A549 (cell line): Measurements from ENCODE around the gene RNF128. TPM values are rescaled to one million over a fixed set of nuclear protein-coding genes. Genes with fewer than 3 reads are reported as not detected.

Experiments used
- ATAC-seq, 2 experiments: fragments of 200-7000 bp in 1 of 2; fragments of >200 bp in 1 of 2; cut with Nextera tagmentation in 1 of 2; cut with Tn5 transposase in 1 of 2; 3 replicates each; pipeline versions ENCODE4 v1.8.0 to v1.9.1; 2018 to 2020; ENCODE audit warnings: mild to moderate bottlenecking in 1 of 2, moderate library complexity in 1 of 2
- CTCF ChIA-PET: fragments of 300-600 bp; sonication (Branson Sonifier 250); formaldehyde crosslinking; extraction: SDS; loops from one replicate; lab custom pipeline; 2021; ENCODE audit warnings: antibody characterized with exemption, inconsistent platforms; lab: Yijun Ruan, JAX
- POLR2A ChIA-PET: fragments of 350-600 bp; formaldehyde crosslinking; extraction: SDS; loops from one replicate; lab custom pipeline; 2021; ENCODE audit warnings: antibody characterized with exemption, inconsistent platforms; lab: Yijun Ruan, JAX
- DNase-seq, 2 experiments: peaks; one replicate each; pipeline versions ENCODE4 v3.0.0 to v3.0.0-alpha.2; 2011 to 2016; ENCODE audit warnings: low read depth in 1 of 2, low spot score in 1 of 2
- FAIRE-seq: peaks from 2 replicates; lab custom pipeline; 2011; peaks lifted over from hg19 to GRCh38; lab: Jason Lieb, UNC
- H3K27ac ChIP-seq, 2 experiments: fragments of >200 bp; sonication (Bioruptor Twin); formaldehyde crosslinking; 3 replicates each; pipeline ENCODE4 v1.5.1; 2016 to 2017
- H3K4me1 ChIP-seq: fragments of >200 bp; sonication (Bioruptor Twin); formaldehyde crosslinking; 3 replicates; pipeline ENCODE4 v1.6.1; 2016
- H3K4me2 ChIP-seq: fragments of >200 bp; sonication (Bioruptor Twin); formaldehyde crosslinking; 3 replicates; pipeline ENCODE4 v1.6.1; 2016
- H3K4me3 ChIP-seq: fragments of >200 bp; sonication (Bioruptor Twin); formaldehyde crosslinking; 3 replicates; pipeline ENCODE4 v1.5.1; 2016
- H3K9me3 ChIP-seq: fragments of >200 bp; sonication (Bioruptor Twin); formaldehyde crosslinking; 3 replicates; pipeline ENCODE4 v1.6.1; 2016
- EHMT2 ChIP-seq: fragments of 200-600 bp; sonication (generic); IDR thresholded peaks from 2 replicates; pipeline ENCODE4 v1.6.1; 2016; ENCODE audit warnings: antibody characterized with exemption, low read depth, mild to moderate bottlenecking, moderate library complexity
- HMGXB4 ChIP-seq: fragments of 250-450 bp; sonication (Bioruptor Pico); IDR thresholded peaks from 2 replicates; pipeline ENCODE4 v1.5.0; 2021; ENCODE audit warnings: mild to moderate bottlenecking, moderate library complexity, borderline replicate concordance
- HOXA7 ChIP-seq: fragments of 250-450 bp; sonication (Bioruptor Pico); IDR thresholded peaks from 2 replicates; pipeline ENCODE4 v1.5.0; 2020; ENCODE audit warnings: mild to moderate bottlenecking, moderate library complexity
- HOXB13 ChIP-seq: fragments of 250-450 bp; sonication (Bioruptor Pico); IDR thresholded peaks from 2 replicates; pipeline ENCODE4 v1.5.0; 2020; ENCODE audit warnings: low read depth, mild to moderate bottlenecking, moderate library complexity
- JUNB ChIP-seq: fragments of >200 bp; sonication (Bioruptor Twin); formaldehyde crosslinking; IDR thresholded peaks from 2 replicates; pipeline ENCODE4 v1.6.1; 2016
- KDM1A ChIP-seq: fragments of 200-600 bp; sonication (generic); IDR thresholded peaks from 2 replicates; pipeline ENCODE4 v1.6.1; 2016; ENCODE audit warnings: low read depth, mild to moderate bottlenecking
- MAZ ChIP-seq: fragments of 150-350 bp; IDR thresholded peaks from 2 replicates; pipeline ENCODE4 v1.6.1; 2014; ENCODE audit warnings: antibody characterized with exemption, low read depth, low read length, borderline replicate concordance
- NR3C1 ChIP-seq: fragments of >200 bp; sonication (Bioruptor Twin); formaldehyde crosslinking; IDR thresholded peaks from 3 replicates; pipeline ENCODE4 v1.6.1; 2017
- PHF8 ChIP-seq: fragments of 200-600 bp; sonication (generic); IDR thresholded peaks from 2 replicates; pipeline ENCODE4 v1.6.1; 2016; ENCODE audit warnings: low read depth, mild to moderate bottlenecking, antibody characterized with exemption, moderate library complexity, borderline replicate concordance
- POLR2AphosphoS2 ChIP-seq: conservative IDR thresholded peaks from 2 replicates; pipeline ENCODE4 v1.6.1; 2012; ENCODE audit warnings: low read length, improper control_type of control experiment, inconsistent platforms
- RCOR1 ChIP-seq: fragments of 150-350 bp; IDR thresholded peaks from 2 replicates; pipeline ENCODE4 v1.6.1; 2014; ENCODE audit warnings: antibody characterized with exemption, low read length, low read depth
- REST ChIP-seq: fragments of 200-600 bp; sonication (generic); IDR thresholded peaks from 2 replicates; pipeline ENCODE4 v1.6.1; 2016; ENCODE audit warnings: antibody characterized with exemption, mild to moderate bottlenecking, moderate library complexity
- RFX5 ChIP-seq: fragments of 450-650 bp; IDR thresholded peaks from 2 replicates; pipeline ENCODE4 v1.7.1; 2014; ENCODE audit warnings: antibody characterized with exemption, mild to moderate bottlenecking, moderate library complexity
- SMC3 ChIP-seq: fragments of >200 bp; sonication (Bioruptor Twin); formaldehyde crosslinking; IDR thresholded peaks from 3 replicates; pipeline ENCODE4 v1.6.1; 2018; ENCODE audit warnings: inconsistent platforms
- SREBF2 ChIP-seq: fragments of 450-650 bp; IDR thresholded peaks from 2 replicates; pipeline ENCODE4 v1.6.1; 2014; ENCODE audit warnings: mild to moderate bottlenecking, moderate library complexity
- ZNF302 ChIP-seq: fragments of 250-450 bp; sonication (Bioruptor Pico); IDR thresholded peaks from 2 replicates; pipeline ENCODE4 v1.9.0; 2021; ENCODE audit warnings: inconsistent platforms, mild to moderate bottlenecking, moderate library complexity
- WGBS: methylation state at CpG from one replicate; pipeline ENCODE4 v1.1.6; 2017; ENCODE audit errors: missing lambda C conversion rate; 5-methylcytosine and 5-hydroxymethylcytosine counted together
- polyA plus RNA-seq, 4 experiments: library from polyadenylated mRNA; depleted of rRNA in 3 of 4; stranded (reverse); fragments of >200 nt; fragmentation: RNase III in 1 of 4; extraction: RNeasy Plus Mini Kit Qiagen cat#74134 plus additional on column Dnase treatment in 1 of 4; gene quantifications; 2 replicates in 3 of 4; 3 replicates in 1 of 4; pipeline ENCODE4 v1.2.3, GENCODE V29; 2011 to 2017
- TF ChIP-seq, protein P1 (sequence below): IDR thresholded peaks from 2 replicates; pipeline ENCODE4 v1.6.1; 2012
- TF ChIP-seq, protein P2 (sequence below): fragments of >200 bp; sonication (Bioruptor Twin); formaldehyde crosslinking; IDR thresholded peaks from 3 replicates; pipeline ENCODE4 v1.6.1; 2016
- TF ChIP-seq, protein P3 (sequence below): fragments of >200 bp; sonication (Bioruptor Twin); formaldehyde crosslinking; IDR thresholded peaks from 3 replicates; pipeline ENCODE4 v1.5.1; 2016

The RNF128 gene
- polyA plus RNA-seq, 2 of the 4 experiments (the other 2 are of a cell fraction) = 0.22 to 0.28 TPM

- POLR2A ChIA-PET = no interaction called here
- ATAC-seq (no peak), FAIRE-seq (peak; percentile 97)
- no peak for TF ChIP-seq JUNB
- TF ChIP-seq, protein P1, sequence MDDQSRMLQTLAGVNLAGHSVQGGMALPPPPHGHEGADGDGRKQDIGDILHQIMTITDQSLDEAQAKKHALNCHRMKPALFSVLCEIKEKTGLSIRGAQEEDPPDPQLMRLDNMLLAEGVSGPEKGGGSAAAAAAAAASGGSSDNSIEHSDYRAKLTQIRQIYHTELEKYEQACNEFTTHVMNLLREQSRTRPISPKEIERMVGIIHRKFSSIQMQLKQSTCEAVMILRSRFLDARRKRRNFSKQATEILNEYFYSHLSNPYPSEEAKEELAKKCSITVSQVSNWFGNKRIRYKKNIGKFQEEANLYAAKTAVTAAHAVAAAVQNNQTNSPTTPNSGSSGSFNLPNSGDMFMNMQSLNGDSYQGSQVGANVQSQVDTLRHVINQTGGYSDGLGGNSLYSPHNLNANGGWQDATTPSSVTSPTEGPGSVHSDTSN = no peak
- no peak for TF ChIP-seq RFX5
- TF ChIP-seq RCOR1 = no peak
- TF ChIP-seq REST = no peak
- no peak for TF ChIP-seq HOXA7 (CRISPR knock-in tag)
- TF ChIP-seq SREBF2 = no peak
- TF ChIP-seq, protein P2, sequence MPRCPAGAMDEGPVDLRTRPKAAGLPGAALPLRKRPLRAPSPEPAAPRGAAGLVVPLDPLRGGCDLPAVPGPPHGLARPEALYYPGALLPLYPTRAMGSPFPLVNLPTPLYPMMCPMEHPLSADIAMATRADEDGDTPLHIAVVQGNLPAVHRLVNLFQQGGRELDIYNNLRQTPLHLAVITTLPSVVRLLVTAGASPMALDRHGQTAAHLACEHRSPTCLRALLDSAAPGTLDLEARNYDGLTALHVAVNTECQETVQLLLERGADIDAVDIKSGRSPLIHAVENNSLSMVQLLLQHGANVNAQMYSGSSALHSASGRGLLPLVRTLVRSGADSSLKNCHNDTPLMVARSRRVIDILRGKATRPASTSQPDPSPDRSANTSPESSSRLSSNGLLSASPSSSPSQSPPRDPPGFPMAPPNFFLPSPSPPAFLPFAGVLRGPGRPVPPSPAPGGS = no peak
- TF ChIP-seq PHF8 = no peak
- TF ChIP-seq EHMT2 = no peak
- no peak for TF ChIP-seq MAZ
- TF ChIP-seq ZNF302 (CRISPR knock-in tag) = no peak
- no peak for TF ChIP-seq HOXB13 (CRISPR knock-in tag)
- TF ChIP-seq, protein P3, sequence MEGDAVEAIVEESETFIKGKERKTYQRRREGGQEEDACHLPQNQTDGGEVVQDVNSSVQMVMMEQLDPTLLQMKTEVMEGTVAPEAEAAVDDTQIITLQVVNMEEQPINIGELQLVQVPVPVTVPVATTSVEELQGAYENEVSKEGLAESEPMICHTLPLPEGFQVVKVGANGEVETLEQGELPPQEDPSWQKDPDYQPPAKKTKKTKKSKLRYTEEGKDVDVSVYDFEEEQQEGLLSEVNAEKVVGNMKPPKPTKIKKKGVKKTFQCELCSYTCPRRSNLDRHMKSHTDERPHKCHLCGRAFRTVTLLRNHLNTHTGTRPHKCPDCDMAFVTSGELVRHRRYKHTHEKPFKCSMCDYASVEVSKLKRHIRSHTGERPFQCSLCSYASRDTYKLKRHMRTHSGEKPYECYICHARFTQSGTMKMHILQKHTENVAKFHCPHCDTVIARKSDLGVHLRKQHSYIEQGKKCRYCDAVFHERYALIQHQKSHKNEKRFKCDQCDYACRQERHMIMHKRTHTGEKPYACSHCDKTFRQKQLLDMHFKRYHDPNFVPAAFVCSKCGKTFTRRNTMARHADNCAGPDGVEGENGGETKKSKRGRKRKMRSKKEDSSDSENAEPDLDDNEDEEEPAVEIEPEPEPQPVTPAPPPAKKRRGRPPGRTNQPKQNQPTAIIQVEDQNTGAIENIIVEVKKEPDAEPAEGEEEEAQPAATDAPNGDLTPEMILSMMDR = no peak
- TF ChIP-seq HMGXB4 = no peak
- TF ChIP-seq SMC3 = no peak
- no peak for TF ChIP-seq NR3C1
- TF ChIP-seq, all 56 proteins: peak for 0
- DNase-seq = no peak
- CTCF ChIA-PET = no interaction called here
- Histone ChIP-seq H3K9me3 (no peaks in the 10 kb centered on the region), H3K4me1 (no peaks in the 10 kb centered on the region), H3K27ac (no peak overlapping the region), H3K4me3 (no peak overlapping the region), H3K4me2 (no peak overlapping the region)
These were observed 16.3 kb downstream of the RNF128 start for GRCh38 chrX:106742805-106743204.

DNA sequence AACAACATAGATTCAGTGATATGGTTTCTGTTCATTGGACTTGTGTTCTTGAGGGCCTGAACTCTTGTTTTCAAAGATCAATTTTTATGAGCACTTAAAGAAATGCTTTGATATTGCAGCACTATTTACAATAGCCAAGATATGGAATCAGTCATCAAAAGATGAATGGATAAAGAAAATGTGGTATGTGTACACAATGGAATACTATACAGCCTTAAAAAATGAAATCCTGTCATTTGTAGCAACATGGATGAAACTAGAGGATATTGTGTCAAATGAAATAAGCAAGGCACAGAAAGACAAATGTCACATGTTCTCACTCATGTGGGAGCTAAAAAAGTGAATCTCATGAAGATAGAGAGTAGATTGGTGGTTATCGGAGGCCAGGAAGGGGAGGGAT, 21.9 kb downstream of the RNF128 start:
- no peak overlapping the region for H3K4me2 ChIP-seq
- no peak for DNase-seq
- H3K4me3 ChIP-seq = no peak overlapping the region
- POLR2A ChIA-PET = no interaction called here
- WGBS = 67% methylated on average over 1 of the region's 1 CpG
- H3K4me1 ChIP-seq = no peaks in the 10 kb centered on the region
- no peak for ATAC-seq
- no peaks in the 10 kb centered on the region for H3K9me3 ChIP-seq
- no peak for FAIRE-seq
- no peak overlapping the region for H3K27ac ChIP-seq
- TF ChIP-seq POLR2AphosphoS2 (no peak), KDM1A (0 out of 2 replicates have a peak, but pooled peaks have one; percentile 51)
- CTCF ChIA-PET = interaction anchor here (6.1 kb wide), 1 partner anchor 267 kb away, joined by 27 read pairs; no protein-coding TSS in a partner anchor
